Testis (tissue), 2 donors: ENCODE measurements around the gene ADSS2.
"Not testable (repeated sequence)": the region's sequence is repeated elsewhere in the genome, so short reads cannot be mapped to it uniquely, and the experiment has no call there.

Experiments
- POLR2A ChIP-seq: fragments of 450-650 bp; IDR thresholded peaks from one replicate; pipeline ENCODE4 v1.6.1; 2017; ENCODE audit warnings: antibody characterized with exemption, mild to moderate bottlenecking, moderate library complexity
- TF ChIP-seq, protein P1 (sequence below), 3 experiments: fragments of 450-650 bp in 2 of 3; fragments of 200-600 bp in 1 of 3; sonication (generic) in 1 of 3; IDR thresholded peaks; one replicate each; pipeline ENCODE4 v1.5.1; 2016 to 2019; ENCODE audit warnings: antibody characterized with exemption in 3 of 3, mild to moderate bottlenecking in 2 of 3, moderate library complexity in 1 of 3

DNA sequence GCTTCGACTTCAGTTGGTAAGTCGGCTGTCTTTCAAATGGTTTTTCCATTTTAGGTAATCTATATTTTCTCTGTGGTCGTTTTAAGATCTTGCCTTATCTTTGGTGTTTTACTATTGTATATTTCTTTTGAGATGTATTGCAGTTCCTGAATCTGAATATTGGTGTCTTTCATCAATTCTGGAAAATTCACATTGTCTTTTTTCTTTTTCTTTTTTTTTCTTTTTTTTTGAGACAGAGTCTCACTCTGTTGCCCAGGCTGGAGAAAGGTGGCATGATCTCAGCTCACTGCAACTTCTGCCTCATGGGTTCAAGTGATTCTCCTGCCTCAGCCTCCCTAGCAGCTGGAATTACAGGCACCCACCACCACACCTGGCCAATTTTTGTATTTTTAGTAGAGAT lies 33.3 kb upstream of the ADSS2 start:
- TF ChIP-seq, protein P1, sequence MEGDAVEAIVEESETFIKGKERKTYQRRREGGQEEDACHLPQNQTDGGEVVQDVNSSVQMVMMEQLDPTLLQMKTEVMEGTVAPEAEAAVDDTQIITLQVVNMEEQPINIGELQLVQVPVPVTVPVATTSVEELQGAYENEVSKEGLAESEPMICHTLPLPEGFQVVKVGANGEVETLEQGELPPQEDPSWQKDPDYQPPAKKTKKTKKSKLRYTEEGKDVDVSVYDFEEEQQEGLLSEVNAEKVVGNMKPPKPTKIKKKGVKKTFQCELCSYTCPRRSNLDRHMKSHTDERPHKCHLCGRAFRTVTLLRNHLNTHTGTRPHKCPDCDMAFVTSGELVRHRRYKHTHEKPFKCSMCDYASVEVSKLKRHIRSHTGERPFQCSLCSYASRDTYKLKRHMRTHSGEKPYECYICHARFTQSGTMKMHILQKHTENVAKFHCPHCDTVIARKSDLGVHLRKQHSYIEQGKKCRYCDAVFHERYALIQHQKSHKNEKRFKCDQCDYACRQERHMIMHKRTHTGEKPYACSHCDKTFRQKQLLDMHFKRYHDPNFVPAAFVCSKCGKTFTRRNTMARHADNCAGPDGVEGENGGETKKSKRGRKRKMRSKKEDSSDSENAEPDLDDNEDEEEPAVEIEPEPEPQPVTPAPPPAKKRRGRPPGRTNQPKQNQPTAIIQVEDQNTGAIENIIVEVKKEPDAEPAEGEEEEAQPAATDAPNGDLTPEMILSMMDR (IDR thresholded peaks at IDR 0.05), result not testable (repeated sequence)
- TF ChIP-seq POLR2A, result not testable (repeated sequence)
